HG03378 (cell line): ENCODE data around the gene TLR4.

ENCODE experiments used
- ATAC-seq: cut with Tn5 transposase; IDR thresholded peaks from one replicate; pipeline ENCODE4 v1.9.1; 2021; ENCODE audit warnings: mild to moderate bottlenecking, moderate library complexity; ENCODE audit not compliant: unreplicated experiment

The TLR4 gene

DNA sequence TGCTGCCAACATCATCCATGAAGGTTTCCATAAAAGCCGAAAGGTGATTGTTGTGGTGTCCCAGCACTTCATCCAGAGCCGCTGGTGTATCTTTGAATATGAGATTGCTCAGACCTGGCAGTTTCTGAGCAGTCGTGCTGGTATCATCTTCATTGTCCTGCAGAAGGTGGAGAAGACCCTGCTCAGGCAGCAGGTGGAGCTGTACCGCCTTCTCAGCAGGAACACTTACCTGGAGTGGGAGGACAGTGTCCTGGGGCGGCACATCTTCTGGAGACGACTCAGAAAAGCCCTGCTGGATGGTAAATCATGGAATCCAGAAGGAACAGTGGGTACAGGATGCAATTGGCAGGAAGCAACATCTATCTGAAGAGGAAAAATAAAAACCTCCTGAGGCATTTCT, 10.1 kb downstream of the TLR4 start:
- no peak for ATAC-seq

GRCh38 chr9:117715411-117715989, 11.3 kb downstream of the TLR4 start:
- ATAC-seq = no peak

DNA sequence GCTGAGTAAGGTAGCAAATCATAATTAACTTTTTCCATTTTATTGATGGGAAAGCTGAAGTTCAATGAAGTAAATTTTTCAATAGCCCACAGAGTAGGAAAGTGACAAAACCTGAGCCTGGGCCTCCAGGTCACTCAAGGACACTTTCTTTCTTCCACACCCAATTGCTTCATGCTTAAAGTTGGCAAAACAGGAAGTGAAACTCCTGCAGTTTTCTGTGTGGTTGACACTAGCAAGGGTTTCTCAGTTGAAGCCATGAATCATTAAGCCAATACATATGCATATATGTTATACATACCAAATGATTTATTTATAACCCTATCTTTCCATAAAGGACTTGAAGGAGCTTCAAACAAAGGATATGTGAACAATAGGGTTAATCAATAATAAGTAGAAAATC, 13.9 kb downstream of the TLR4 start:
- ATAC-seq = peak; percentile 100

- ATAC-seq = no peak
Observed at GRCh38 chr9:117718701-117719100, 14.5 kb downstream of the TLR4 start.

GRCh38 chr9:117719161-117719920, 15.1 kb downstream of the TLR4 start:
- ATAC-seq = no peak

GRCh38 chr9:117720066-117720465, 15.9 kb downstream of the TLR4 start:
- ATAC-seq = no peak

DNA sequence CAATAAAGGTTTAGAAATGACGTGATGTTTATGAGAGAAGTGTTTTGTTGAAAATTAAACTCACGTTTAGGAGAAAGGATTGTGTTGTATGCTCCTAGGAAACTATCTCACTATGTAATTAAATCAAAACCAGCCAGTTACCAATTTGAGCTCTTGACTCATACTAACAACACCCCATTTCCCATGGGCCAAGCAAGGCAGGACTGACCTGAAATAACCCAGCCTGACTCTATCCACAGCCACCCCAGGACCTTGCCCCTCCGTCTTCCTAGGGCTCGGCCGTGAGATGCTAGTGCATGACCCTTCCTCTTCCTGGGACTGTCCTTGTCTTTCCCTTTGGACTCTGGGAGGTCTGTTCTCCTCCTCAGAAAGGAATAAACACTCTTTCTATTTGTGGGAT, 16.4 kb downstream of the TLR4 start:
- no peak for ATAC-seq

GRCh38 chr9:117720987-117721386, 16.8 kb downstream of the TLR4 start:
- ATAC-seq = no peak

DNA sequence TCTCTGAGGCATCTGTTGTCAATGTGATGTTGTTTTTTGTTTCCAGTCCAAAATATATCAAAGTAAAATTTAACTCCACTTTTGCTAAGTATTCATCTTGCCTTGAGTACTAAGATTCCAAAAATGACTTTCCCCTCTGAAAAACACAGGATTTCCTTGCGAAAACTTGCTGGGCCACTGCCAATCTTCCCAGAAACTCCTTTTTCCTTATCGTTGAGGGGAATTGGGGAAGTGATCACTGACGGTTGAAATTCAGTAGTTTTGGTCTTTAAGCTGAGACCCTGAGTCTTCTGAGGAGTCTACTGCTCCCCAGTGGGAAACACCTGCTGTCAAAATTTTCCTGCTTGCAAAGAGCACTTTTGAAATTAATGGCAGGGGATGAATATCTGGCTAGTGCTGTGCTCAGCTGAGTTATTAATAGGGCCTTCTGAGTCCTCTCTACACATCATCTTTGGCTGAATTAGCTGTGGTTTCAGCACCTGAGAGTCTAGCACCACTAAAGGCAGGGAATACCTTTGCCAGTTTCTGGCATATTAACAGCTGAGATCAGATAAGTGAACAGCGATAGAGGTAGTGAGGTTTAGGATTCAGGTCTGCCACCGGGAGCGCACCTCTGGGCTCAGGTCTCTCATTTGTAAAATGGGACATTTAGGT, 18.0 kb downstream of the TLR4 start:
- no peak for ATAC-seq

- no peak for ATAC-seq
Observed at GRCh38 chr9:117723986-117724625, 19.9 kb downstream of the TLR4 start.

GRCh38 chr9:117725426-117725887, 21.3 kb downstream of the TLR4 start:
- ATAC-seq = no peak

DNA sequence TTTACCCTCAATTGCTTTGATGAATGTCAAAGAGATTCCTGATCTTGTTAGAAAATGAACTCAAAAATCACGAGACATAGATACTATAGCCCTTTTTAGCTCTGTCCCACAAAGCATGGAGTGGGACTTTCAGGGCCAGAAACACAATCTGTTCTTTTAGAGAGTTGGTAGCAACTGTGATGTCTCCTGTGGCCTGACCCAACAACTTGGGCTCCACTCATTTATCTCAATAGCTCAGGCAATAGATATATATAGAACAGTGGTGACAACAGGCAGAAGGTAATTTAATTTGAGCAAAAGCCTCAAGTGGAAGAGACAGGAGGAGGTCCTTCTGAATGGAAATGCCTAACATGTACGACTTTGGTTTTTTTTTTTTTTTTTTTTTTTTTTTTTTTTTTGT, 25.2 kb downstream of the TLR4 start:
- ATAC-seq = no peak

- ATAC-seq = no peak
Observed at GRCh38 chr9:117732494-117732893, 28.3 kb downstream of the TLR4 start.

DNA sequence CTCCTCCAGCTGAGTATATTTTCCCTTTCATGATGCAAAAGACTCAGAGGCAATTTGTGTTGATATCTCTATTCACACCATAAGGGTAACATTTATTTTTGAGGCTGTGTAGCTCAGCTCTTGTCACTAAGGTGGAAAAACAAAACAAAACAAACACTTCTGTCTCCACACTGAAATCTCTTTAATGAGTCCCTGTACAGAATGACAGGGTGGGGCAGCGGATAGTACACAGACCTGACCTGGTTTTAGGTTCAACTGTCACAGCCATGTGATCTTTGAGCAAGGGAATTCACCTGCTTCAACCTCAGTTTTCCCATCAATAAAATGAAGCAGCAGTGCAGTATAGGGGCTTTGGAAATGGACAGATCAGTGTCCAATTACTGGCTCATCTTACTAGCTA, 29.3 kb downstream of the TLR4 start:
- ATAC-seq = no peak

GRCh38 chr9:117734082-117734481, 29.9 kb downstream of the TLR4 start:
- ATAC-seq = no peak

DNA sequence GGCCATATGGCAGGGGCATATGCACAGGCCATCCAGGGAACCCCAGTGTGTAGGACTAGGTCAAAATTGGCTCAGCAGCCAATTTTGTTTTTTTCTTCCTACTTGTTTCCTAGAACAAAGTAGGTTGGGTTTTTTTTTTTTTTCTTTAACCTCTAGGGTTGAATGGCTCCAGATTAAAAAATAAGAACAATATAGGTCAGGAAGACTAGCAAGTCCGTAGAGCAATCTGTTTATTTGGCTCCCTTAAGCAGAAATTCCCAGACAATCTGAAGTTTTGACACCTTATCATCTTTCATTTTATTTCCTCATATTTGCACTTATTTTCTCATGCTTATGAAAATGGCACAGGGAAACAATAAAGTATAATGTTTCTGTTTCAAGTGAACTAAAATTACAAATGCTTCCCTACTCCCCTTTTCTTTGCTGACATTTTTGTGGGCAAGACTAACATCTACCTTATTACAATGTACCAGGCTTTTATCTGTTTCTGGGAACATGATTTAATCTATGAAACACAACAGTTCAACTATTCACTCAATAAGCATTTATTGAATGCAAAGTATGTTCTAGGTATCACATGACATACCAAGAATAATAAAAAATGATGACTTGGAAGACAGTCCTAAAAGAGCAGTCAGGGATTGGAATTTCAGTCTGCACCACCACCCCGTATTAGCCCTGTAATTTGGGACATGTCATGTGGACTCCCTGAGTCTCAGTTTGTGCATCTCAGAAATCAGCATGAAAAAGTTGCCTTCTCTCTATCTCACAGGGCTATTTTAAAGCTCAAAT, 30.5 kb downstream of the TLR4 start:
- no peak for ATAC-seq

GRCh38 chr9:117737721-117738226, 33.6 kb downstream of the TLR4 start:
- ATAC-seq = no peak

DNA sequence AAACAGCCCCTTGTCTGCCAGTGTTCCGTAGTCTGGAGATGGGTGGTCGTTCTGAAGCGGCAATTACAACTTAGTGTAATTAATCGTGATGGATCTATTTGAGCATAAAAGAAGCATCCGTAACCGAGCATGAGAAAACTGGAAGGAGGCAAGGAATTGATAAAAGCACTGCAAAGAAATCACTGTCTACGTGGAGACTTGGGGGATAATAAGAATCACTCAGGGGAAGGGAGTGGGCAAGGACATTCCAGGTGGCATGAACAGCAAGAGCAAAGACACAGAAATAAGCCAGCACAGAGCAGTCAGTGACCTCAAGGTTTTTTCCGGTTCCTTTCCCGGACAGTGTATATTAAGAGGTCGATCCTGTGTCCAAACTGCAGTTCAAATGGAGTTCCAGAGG, 35.0 kb downstream of the TLR4 start:
- no peak for ATAC-seq

GRCh38 chr9:117739624-117740347, 35.6 kb downstream of the TLR4 start:
- no peak for ATAC-seq

DNA sequence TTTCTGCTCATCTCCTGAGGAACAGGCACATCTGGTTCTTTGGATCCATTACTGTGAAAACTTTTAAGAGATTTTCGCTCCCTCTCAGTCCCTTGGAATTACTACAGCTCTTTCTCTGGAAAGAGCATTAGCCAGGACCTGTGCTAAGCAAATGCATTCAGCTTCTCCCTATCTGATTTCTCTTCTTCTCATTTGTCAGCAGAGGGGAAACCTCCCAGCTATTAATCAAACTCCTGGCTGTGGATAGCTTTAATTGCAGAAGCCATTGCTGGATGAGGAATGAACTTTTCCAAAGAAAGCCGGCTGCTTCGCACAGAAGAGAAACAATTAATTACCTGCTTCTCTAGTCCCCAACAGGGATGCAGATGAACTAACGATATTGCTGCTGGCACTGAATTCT, 37.9 kb downstream of the TLR4 start:
- ATAC-seq = no peak
